Activated naive CD8-positive, alpha-beta T cell treated with anti-CD3 and anti-CD28 coated beads for 36 hours (primary cell): ENCODE results near the gene OR3A1. TPM values are rescaled to one million over a fixed set of nuclear protein-coding genes. Genes with fewer than 3 reads are reported as not detected.
"Not testable (repeated sequence)": the region's sequence is repeated elsewhere in the genome, so short reads cannot be mapped to it uniquely, and the experiment has no call there.

ENCODE experiments used
- DNase-seq: peaks from one replicate; pipeline ENCODE4 v3.0.0; 2021
- H3K27ac Mint-ChIP-seq: one replicate; pipeline ENCODE4 v1.8.0; 2022; ENCODE audit warnings: mild to moderate bottlenecking, moderate library complexity, mixed read lengths
- H3K27me3 Mint-ChIP-seq: one replicate; pipeline ENCODE4 v1.8.0; 2022; ENCODE audit warnings: mild to moderate bottlenecking, mixed read lengths
- H3K36me3 Mint-ChIP-seq: one replicate; pipeline ENCODE4 v1.8.0; 2021; ENCODE audit warnings: mild to moderate bottlenecking, mixed read lengths
- H3K4me1 Mint-ChIP-seq: one replicate; pipeline ENCODE4 v1.8.0; 2021; ENCODE audit warnings: mixed read lengths
- H3K4me3 Mint-ChIP-seq: one replicate; pipeline ENCODE4 v1.8.0; 2022; ENCODE audit warnings: mild to moderate bottlenecking, moderate library complexity, mixed read lengths
- H3K9me3 Mint-ChIP-seq: one replicate; pipeline ENCODE4 v1.8.0; 2022; ENCODE audit warnings: mixed read lengths
- total RNA-seq, 2 experiments: library from RNA; stranded (reverse); gene quantifications; one replicate each; pipeline ENCODE4 v1.2.3, GENCODE V29; 2021

The OR3A1 gene
- total RNA-seq, 2 experiments from 2014 or later: 0.74 to 0.99 TPM

GRCh38 chr17:3241044-3241443 lies 57.1 kb downstream of the OR3A1 start:
- not testable (repeated sequence) for H3K9me3 Mint-ChIP-seq, H3K27ac Mint-ChIP-seq, H3K4me1 Mint-ChIP-seq, H3K27me3 Mint-ChIP-seq, DNase-seq, H3K4me3 Mint-ChIP-seq, H3K36me3 Mint-ChIP-seq

Other genes starting within 250 kb of the OR3A1 start
- not detected for gene OR1D5, start 234.8 kb downstream of the OR3A1 start, total RNA-seq
- not detected for gene OR1D2, start 193.9 kb downstream of the OR3A1 start, total RNA-seq
- gene OR1G1, start 170.8 kb downstream of the OR3A1 start, total RNA-seq: not detected
- gene OR1A2, start 100.8 kb downstream of the OR3A1 start, total RNA-seq: not detected
- gene OR1A1, start 90.7 kb downstream of the OR3A1 start, total RNA-seq: not detected
- gene OR3A2, start 87.9 kb upstream of the OR3A1 start, total RNA-seq: 1 to 10 TPM; 7.2 to 8.3 TPM
- gene OR1E1, start 100.0 kb upstream of the OR3A1 start, total RNA-seq: not detected
- not detected for gene OR3A3, start 113.0 kb upstream of the OR3A1 start, total RNA-seq
- not detected for gene OR1E2, start 135.5 kb upstream of the OR3A1 start, total RNA-seq
- gene SPATA22, start 173.5 kb upstream of the OR3A1 start, total RNA-seq: under 1 TPM in 1 of 2 experiments, not detected in 1; 0.16 TPM
- gene ASPA, start 177.6 kb upstream of the OR3A1 start, total RNA-seq: not detected